Natural killer cell (primary cell): ENCODE results near the gene RABEPK. TPM values are rescaled to one million over a fixed set of nuclear protein-coding genes. Genes with fewer than 3 reads are reported as not detected.
A peak's percentile ranks its signal among the peaks of the same experiment; 100 is the strongest.
"Not testable (repeated sequence)": the region's sequence is repeated elsewhere in the genome, so short reads cannot be mapped to it uniquely, and the experiment has no call there.

Experiments
- ATAC-seq, 3 donors: fragments of 150-1000 bp in 2 of 3; fragments of 200-7000 bp in 1 of 3; cut with Tn5 transposase; 1 replicate in 1 of 3; 2 replicates in 2 of 3; pipeline ENCODE4 v1.10.0; 2021; ENCODE audit warnings: mild to moderate bottlenecking in 2 of 3, moderate library complexity in 2 of 3
- DNase-seq, 2 donors: peaks; one replicate each; pipeline versions ENCODE4 v3.0.0 to v3.0.0-alpha.2; 2013 to 2021; ENCODE audit warnings: mixed read lengths in 1 of 2
- H3K27ac ChIP-seq: one replicate; pipeline ENCODE4 v1.5.1; 2013; ENCODE audit warnings: mild to moderate bottlenecking, low read length
- H3K27me3 ChIP-seq: one replicate; pipeline ENCODE4 v1.6.1; 2013; ENCODE audit warnings: low read length; ENCODE audit not compliant: control insufficient read depth, insufficient read depth
- H3K36me3 ChIP-seq: one replicate; pipeline ENCODE4 v1.6.1; 2013; ENCODE audit warnings: low read length; ENCODE audit not compliant: control insufficient read depth, insufficient read depth
- H3K4me1 ChIP-seq: one replicate; pipeline ENCODE4 v1.6.1; 2013; ENCODE audit warnings: low read length; ENCODE audit not compliant: control insufficient read depth, insufficient read depth
- H3K4me3 ChIP-seq: one replicate; pipeline ENCODE4 v1.5.1; 2013; ENCODE audit warnings: low read length
- H3K9me3 ChIP-seq: one replicate; pipeline ENCODE4 v1.6.1; 2013; ENCODE audit warnings: low read length; ENCODE audit not compliant: control insufficient read depth, insufficient read depth
- H3K27ac Mint-ChIP-seq, 2 donors: one replicate each; pipeline ENCODE4 v1.8.0; 2022; ENCODE audit warnings: mild to moderate bottlenecking in 2 of 2, mixed read lengths in 2 of 2, moderate library complexity in 1 of 2
- H3K27me3 Mint-ChIP-seq, 2 donors: one replicate each; pipeline ENCODE4 v1.8.0; 2022; ENCODE audit warnings: low read depth in 2 of 2, mixed read lengths in 2 of 2
- H3K36me3 Mint-ChIP-seq: one replicate; pipeline ENCODE4 v1.8.0; 2022; ENCODE audit warnings: mixed read lengths
- H3K4me1 Mint-ChIP-seq, 2 donors: one replicate each; pipeline ENCODE4 v1.8.0; 2022; ENCODE audit warnings: mixed read lengths in 2 of 2
- H3K4me3 Mint-ChIP-seq: one replicate; pipeline ENCODE4 v1.8.0; 2022; ENCODE audit warnings: mild to moderate bottlenecking, moderate library complexity, mixed read lengths
- H3K9me3 Mint-ChIP-seq, 2 donors: one replicate each; pipeline ENCODE4 v1.8.0; 2022; ENCODE audit warnings: mixed read lengths in 2 of 2
- WGBS: methylation state at CpG from one replicate; pipeline ENCODE4 v1.1.7; 2013; ENCODE audit warnings: missing lambda C conversion rate; ENCODE audit not compliant: insufficient coverage; 5-methylcytosine and 5-hydroxymethylcytosine counted together
- intact Hi-C: fragments of 100-400 bp; cut with micrococcal nuclease; formaldehyde crosslinking; loops from one replicate; pipeline ENCODE4 v1.14.2; 2022
- total RNA-seq, 4 donors: library from RNA; stranded (reverse); fragments of 120-200 nt in 1 of 4; gene quantifications; one replicate each; pipeline versions ENCODE4 v1.2.3 to v1.2.4, GENCODE V29; 2013 to 2022
- TF ChIP-seq, protein P1 (sequence below): fragments of 200-600 bp; IDR thresholded peaks from one replicate; pipeline ENCODE4 v1.8.0; 2022; ENCODE audit warnings: antibody characterized with exemption

Gene RABEPK
- total RNA-seq, 3 donors from 2014 or later (not counting 1 experiment from before 2014, with no cell fraction given) = 10.6 to 13.1 (median 11.8) TPM

DNA sequence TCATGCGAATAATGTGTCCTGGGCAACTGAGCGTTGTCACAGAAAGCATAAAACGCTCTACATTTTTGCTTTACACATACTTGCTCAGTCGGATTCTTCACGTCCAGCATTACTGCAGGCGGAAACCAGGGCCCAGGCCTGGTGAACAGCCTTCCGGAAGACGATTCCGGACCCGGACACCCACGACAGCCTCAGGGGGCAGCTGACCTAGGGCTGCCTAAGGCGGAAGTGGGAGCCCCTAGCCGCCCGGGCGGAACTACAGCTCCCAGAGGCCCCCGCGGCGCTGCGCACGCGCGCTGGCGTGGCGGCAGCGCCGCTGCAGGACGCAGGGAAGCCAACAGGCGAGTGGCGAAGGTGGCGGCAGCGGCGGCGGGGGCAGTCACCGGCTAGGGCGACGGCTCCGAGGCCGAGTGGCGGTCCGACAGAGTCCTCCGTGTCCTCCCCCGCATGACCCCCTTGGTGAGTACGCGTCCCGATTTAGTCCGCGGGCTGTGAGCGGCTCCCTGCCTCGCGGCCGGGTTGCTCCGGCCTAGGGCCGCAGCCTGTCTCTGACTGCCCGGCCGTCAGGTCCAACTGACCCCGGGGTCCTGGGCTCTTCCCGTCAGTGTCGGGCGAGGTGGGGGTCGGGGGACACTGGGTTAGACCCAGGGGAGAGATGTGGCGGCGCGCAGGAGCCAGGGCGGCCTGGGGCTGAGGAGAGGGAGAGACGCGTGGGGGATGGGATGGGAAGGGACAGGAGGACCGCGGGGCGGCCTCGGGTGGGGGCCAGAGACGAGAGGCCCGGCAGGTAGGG, 61.4 kb downstream of the RABEPK start, which contains the start of gene GAPVD1:
Gene GAPVD1 (plus strand): TSS at position 326 of the 793 bp plus-strand sequence. CDS start 37,096 bp downstream, outside the sequence.
- WGBS = under 1% methylated on average over 72 of the region's 72 CpGs
- intact Hi-C loops = loop anchor here (1.0 kb wide), 2 partner anchors 20 to 72 kb away; partner anchors contain the start of genes HSPA5 and PPP6C
- TF ChIP-seq, protein P1, sequence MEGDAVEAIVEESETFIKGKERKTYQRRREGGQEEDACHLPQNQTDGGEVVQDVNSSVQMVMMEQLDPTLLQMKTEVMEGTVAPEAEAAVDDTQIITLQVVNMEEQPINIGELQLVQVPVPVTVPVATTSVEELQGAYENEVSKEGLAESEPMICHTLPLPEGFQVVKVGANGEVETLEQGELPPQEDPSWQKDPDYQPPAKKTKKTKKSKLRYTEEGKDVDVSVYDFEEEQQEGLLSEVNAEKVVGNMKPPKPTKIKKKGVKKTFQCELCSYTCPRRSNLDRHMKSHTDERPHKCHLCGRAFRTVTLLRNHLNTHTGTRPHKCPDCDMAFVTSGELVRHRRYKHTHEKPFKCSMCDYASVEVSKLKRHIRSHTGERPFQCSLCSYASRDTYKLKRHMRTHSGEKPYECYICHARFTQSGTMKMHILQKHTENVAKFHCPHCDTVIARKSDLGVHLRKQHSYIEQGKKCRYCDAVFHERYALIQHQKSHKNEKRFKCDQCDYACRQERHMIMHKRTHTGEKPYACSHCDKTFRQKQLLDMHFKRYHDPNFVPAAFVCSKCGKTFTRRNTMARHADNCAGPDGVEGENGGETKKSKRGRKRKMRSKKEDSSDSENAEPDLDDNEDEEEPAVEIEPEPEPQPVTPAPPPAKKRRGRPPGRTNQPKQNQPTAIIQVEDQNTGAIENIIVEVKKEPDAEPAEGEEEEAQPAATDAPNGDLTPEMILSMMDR = peak; percentile 23

DNA sequence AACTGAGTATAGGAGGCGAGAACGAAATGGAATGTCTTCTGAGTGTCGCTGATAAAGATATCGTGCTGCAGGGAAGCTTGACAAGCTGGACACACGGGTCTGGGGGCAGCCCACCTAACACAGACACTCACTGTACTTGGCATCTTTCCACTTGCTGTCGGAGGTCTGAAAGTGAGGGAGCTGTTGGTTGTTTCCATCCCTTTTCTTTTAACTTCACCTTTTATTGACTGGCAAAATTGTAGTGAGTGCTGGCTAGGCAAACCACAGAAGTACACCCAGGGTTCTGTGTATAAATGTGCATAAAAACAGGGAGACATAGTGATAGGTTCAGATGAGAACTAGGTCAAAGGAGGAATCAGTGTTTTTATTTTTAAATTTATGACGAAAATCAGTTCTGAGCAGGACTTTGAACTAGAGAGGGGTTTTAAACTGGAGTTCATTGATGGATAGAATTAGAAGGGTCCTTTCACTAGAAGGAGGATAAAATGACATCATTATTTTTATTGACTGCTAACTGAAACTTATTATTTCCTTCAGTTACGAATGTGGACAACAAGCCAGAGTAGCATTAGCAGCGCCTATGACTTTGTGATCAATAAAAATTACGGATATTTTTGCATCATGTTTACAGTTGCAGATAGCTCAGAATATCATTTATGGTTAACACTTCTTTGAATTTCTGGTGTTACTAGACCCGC, 62.1 kb downstream of the RABEPK start:
- DNase-seq (peak in 1 of 2 donors; percentile 44), ATAC-seq (peak in 1 of 3 donors; percentile 16)
- TF ChIP-seq, protein P1 = no peak
- Mint-ChIP-seq H3K4me1 (peaks cover 35 to 48% of the 10 kb centered on the region in 2 donors), H3K27me3 (no peaks in the 10 kb centered on the region), H3K27ac (peak overlapping the region; percentile 90 to 97), H3K4me3 (peak overlapping the region; percentile 100), H3K9me3 (no peaks in the 10 kb centered on the region), H3K36me3 (no peaks in the 10 kb centered on the region)
- Histone ChIP-seq H3K4me1 (peaks cover 14% of the 10 kb centered on the region), H3K27ac (peak overlapping the region; percentile 95), H3K36me3 (peaks cover 4% of the 10 kb centered on the region), H3K27me3 (no peaks in the 10 kb centered on the region), H3K4me3 (peak overlapping the region; percentile 91), H3K9me3 (no peaks in the 10 kb centered on the region)
- 27% methylated on average over 9 of the region's 11 CpGs for WGBS
- intact Hi-C loops = no loop called here

More for the DNA sequence above, 61.4 kb downstream of the RABEPK start, which contains the start of gene GAPVD1:
- DNase-seq (peak; percentile 89 to 94), ATAC-seq (peak; percentile 96 to 99 (median 98))
- Mint-ChIP-seq H3K27ac (peak within 1 kb of the TSS; percentile 90 to 97), H3K27me3 (no peaks in the 10 kb centered on the region), H3K4me3 (peak within 1 kb of the TSS; percentile 100), H3K36me3 (no peaks in the 10 kb centered on the region), H3K9me3 (no peaks in the 10 kb centered on the region), H3K4me1 (peaks cover 35 to 46% of the 10 kb centered on the region in 2 donors)
- H3K9me3 ChIP-seq = no peaks in the 10 kb centered on the region
- peak within 1 kb of the TSS; percentile 95 for H3K27ac ChIP-seq
- no peaks in the 10 kb centered on the region for H3K36me3 ChIP-seq
- peaks cover 14% of the 10 kb centered on the region for H3K4me1 ChIP-seq
- no peaks in the 10 kb centered on the region for H3K27me3 ChIP-seq
- peak within 1 kb of the TSS; percentile 91 for H3K4me3 ChIP-seq

DNA sequence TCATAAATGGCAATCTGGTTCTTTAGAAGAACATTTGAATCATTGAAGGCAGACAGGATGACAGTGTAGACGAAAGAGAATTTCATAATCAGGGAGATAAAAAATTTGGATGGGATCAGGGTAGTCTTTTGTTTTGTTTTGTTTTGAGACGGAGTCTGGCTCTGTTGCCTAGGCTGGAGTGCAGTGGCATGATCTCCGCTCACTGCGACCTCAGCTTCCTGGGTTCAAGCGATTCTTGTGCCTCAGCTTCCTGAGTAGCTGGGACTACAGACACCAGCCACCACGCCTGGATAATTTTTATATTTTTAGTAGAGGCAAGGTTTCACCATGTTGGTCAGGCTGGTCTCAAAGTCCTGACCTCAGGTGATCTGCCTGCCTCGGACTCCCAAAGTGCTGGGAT, 63.7 kb downstream of the RABEPK start:
- H3K27ac ChIP-seq, H3K36me3 ChIP-seq, H3K4me3 ChIP-seq, H3K27me3 Mint-ChIP-seq, H3K9me3 ChIP-seq, ATAC-seq, H3K36me3 Mint-ChIP-seq, intact Hi-C loops, H3K27me3 ChIP-seq, H3K9me3 Mint-ChIP-seq: not testable (repeated sequence)
- Mint-ChIP-seq H3K4me3 (peak overlapping the region; percentile 28), H3K4me1 (peaks cover 35 to 56% of the 10 kb centered on the region in 2 donors), H3K27ac (peak overlapping the region in 1 of 2 donors; percentile 46)
- H3K4me1 ChIP-seq = peaks cover 14% of the 10 kb centered on the region
- peak in 1 of 2 donors; percentile 43 for DNase-seq
- WGBS = 52% methylated on average over 7 of the region's 7 CpGs
